SK-N-DZ (cell line): ENCODE results near the gene DTX3.
A peak's percentile ranks its signal among the peaks of the same experiment; 100 is the strongest.

ENCODE experiments used
- DNase-seq: peaks from one replicate; pipeline ENCODE4 v3.0.0-alpha.2; 2015; ENCODE audit warnings: low spot score

Gene DTX3

GRCh38 chr12:57619434-57620244 lies 15.0 kb downstream of the DTX3 start:
- DNase-seq: no peak

DNA sequence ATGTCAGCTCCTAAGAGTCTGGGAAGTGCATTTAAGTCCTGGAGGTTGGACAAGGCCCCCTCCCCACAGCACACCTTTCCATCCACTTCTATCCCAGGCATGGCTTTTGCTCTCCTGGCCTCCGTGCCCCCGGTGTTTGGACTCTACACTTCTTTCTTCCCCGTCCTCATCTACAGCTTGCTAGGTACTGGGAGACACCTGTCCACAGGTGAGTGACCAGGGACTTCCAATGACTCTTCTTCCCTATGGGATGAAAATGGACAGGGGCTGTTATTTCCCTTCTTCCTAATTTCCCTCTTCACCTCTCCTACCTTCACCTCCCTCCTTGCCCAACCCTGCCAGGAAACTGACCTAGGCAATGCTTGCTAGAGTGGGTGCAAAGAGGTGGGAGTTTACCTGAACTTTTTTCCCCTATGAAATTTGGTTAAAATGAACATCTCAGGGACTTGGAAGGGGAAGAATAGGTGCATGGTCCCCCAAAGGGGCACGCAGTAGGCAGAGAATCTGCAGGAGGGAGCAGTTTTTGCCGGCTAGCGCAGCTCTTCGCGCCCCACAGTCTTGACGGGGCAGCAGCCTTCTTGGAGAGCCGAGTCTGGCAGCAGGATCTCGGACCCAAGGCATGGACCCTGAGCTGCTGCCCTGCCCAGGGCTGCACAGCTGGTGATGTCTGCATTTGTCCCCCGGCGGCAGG lies 15.8 kb downstream of the DTX3 start:
- no peak for DNase-seq

- DNase-seq: no peak
Observed at GRCh38 chr12:57620936-57621496, 16.4 kb downstream of the DTX3 start.

DNA sequence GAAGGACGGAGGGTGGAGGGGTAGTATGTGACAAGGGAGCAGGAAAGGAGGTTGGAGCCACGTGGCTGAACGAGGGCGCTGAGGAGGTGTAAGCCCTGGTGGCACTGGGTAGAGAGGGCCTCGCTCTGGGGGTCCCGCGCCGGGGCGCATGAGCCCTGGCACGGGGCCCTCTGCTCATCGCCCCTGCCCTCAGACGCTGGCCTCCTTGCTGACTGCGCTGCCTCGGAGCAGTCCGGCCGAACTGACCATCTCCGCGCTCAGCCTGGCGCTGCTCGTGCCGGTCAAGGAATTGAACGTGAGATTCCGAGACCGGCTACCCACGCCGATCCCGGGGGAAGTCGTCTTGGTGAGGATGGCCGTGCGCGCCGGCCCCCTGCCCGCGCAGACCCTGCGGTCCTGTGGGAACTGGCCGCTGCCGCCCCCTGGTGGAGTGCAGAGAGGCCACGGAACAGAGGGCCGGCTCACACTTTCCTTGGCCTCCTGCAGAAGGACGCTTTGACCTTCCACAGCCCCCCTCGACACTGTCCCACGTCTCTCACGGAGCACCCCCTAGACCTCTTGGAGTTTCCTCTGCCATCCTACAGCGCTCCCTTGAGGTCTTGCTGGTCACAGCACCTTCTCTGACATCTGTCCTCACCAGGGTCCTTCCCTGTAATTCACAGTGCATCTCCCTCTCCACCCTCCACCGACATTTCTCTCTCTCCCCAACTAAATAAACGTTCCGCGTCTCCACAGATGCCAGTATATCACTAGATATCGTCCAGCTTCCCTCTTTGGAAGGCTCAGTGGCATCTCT lies 17.1 kb downstream of the DTX3 start:
- DNase-seq: peak; percentile 68

DNA sequence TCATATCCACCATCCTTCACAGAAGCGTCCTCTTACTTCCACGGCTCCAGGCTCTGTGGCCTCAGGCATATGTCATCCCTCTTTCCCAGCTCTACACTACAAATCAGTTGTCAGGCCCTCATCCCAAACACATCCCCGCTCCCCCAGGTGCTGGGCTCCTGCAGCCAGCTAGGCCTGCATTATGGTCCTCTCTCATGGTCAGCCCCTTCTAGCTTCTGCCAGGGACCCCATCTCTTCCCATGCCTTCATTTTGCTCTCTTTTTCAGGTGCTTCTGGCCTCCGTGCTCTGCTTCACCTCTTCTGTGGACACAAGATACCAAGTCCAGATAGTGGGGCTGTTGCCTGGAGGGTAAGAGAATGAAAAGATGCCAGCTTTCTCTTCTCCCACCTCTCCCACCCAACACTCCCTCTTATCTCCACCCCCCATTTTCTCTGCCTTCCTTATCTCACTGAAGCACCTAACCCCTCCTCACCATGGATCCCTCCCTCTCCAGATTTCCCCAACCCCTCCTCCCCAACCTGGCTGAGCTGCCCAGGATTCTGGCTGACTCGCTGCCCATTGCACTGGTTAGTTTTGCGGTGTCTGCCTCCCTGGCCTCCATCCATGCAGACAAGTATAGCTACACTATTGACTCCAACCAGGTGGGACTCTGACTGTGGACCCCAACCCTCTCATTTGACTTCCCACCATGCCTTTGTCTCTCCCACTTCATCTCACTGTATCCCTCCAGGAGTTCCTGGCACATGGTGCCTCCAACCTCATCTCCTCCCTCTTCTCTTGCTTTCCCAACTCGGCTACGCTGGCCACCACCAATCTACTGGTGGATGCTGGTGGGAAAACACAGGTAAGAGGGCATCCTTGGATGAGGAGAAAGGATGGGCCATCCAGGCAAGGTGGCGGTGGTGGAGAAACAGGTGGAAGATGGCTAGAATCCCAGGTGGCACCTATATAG lies 17.9 kb downstream of the DTX3 start:
- no peak for DNase-seq

- DNase-seq: no peak
Observed at GRCh38 chr12:57623385-57623784, 18.8 kb downstream of the DTX3 start.

- DNase-seq: no peak
Observed at GRCh38 chr12:57623811-57624390, 19.3 kb downstream of the DTX3 start.

DNA sequence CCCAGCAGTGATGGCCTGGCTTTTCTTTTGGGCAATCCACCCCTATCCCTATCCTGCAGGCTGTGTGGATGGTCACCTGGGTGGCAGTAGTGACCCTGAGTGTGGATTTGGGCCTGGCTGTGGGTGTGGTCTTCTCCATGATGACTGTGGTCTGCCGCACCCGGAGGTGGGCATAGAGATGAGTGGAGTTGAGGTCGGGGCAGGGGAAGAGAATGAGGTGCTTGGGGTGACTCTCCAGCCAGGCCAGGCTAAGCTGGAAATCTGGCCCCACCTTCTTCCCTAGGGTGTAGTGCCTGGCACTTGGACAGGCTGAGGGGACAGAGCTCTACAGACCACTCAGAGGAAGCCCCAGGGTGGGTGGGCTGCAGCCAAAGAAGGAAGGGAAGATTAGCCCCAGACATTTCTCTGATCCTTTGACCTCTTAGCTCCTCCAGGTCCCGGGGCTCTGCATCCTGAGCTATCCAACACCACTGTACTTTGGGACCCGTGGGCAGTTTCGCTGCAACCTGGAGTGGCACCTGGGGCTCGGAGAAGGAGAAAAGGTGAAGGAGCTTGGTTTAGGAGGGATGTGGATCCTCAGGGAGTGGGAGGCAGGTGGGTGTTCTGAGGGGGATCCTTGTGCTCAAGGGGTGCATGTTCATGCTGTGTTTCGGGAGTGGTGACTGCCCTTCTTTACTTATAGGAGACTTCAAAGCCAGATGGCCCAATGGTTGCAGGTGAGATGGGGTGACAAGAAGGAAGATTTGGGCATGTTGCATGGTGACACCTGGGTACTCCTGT lies 20.0 kb downstream of the DTX3 start:
- DNase-seq: no peak

DNA sequence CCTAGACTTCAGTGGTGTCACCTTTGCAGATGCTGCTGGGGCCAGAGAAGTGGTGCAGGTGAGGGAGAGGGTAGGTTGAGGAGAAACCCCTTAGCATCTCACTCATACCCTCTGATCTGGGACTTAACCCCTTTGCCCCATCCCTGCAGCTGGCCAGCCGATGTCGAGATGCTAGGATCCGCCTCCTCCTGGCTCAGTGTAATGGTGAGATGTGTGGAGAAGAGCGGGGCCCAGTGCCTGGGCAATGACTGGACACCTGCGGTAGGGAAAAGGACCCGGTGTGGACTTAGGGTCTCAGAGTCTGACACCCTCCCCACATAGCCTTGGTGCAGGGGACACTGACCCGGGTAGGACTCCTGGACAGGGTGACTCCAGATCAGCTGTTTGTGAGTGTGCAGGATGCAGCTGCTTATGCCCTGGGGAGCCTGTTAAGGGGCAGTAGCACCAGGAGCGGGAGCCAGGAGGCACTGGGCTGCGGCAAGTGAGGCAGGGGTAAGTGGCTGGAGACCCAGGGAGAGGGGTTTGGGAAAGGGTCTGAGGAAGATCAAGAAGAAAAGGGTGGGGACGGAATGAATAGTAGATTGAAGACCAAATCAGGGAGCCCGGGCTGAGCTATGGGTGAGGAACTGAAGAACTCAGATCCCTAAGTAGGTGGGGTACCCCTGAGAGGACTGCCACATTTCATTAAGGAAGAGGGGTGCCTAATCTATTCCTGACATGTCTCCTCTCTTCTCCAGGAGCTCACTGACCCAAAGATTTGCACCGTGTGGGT lies 20.8 kb downstream of the DTX3 start:
- no peak for DNase-seq

DNA sequence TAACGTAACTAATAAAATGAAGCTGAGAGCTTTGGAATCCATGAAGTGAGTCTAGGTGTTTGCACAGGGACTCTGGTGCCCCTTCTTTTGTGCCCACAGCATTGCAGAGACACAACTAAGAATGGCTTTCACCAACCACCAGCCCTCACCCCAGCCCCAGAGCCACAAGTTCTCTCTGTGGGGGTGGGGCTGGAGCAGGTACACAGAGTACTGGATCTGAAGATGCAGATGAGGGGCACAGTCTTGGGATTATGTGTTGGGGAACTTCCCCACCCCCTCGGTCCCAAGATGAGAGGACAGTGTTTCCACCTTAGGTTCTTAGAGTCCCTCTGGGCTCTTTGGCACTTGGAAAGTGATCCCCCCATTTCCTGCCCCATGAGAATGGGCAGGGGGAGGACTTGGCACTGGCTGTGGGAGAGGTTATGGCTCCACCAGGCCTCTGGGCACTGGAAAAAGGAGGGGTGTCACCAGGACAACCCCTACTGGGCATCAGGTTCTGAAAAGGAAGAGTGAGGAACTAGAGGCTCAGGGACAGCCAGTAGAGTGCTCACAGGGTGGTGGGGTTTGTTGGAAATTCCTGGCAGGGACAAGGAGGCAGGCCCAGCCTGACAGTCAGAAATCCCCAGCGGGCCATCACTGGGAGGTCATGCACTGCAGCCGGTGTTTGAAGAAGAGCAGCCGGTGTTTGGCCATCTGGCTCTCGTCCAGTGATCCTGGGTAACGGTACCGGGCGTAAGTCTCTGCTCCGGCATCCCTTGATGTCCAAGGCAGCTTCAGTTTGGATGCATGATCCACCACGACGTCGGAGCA lies 21.7 kb downstream of the DTX3 start:
- DNase-seq: no peak

DNA sequence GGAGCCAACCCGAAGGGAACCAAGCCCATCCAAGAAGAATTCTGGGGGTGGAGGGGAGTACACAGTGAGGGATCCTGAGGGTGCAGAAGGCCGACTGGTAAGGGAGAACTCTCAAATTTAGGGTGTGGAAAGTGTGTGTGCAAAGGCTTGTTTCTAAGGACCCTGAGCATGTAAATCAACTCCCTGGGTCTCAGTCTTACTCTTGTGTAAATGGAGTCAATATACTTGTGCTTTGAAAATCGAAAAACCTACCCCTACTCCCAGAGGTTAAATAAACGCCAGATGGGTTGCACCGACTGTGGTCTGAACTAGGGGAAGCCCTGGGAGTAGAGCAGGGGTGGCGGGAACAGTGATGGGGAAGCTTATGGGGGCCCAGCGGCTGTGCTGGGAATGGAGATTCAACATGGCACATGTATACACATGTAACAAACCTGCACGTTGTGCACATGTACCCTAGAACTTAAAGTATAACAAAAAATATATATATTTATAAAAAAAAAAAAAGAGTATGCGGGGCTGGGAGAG lies 22.4 kb downstream of the DTX3 start:
- no peak for DNase-seq

GRCh38 chr12:57627501-57628279 lies 23.1 kb downstream of the DTX3 start:
- DNase-seq: no peak

DNA sequence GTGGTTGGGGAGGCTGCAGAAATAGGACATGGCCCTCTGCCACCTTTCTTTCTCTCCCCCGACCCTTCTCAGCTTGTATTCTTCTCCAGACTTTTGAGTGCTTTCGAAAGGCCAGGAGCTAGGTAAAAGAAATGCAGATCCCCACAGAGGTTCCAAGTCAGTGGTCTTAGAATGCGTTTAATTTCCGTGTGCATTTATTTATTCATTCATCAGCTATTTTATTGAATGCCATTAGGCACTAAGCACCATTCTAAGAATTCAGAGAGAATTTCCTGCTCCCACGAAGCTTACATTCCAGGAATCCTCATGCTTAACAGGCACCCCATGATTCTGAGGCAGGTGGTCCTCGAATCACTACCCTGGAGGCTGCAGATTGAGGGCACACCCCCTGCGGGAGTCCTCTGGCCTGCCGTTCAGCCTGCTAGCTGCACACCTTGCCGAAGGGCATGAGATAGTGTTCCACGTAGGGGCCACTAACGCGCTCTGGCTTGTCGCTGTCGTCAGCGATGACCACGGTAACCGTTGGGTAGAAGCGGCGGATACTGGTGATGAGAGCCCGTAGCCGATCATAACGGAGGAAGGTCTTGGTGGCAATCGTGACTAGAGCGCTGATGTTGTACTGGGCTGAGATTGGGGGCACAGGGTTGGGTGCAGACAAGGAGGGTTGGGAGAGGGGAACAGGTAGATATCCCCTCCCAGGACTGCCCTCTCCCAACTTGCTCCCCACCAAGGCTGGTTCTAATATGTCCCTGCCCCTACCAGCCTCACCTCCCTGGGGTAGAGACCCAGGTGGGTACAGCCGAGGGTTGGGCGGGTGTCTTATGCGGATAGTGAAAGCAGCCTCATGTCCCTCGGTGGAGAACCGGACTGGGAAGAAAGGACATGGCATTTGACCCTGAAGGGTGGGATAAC lies 23.9 kb downstream of the DTX3 start:
- DNase-seq: no peak

GRCh38 chr12:57629897-57630471 lies 25.4 kb downstream of the DTX3 start:
- no peak for DNase-seq

DNA sequence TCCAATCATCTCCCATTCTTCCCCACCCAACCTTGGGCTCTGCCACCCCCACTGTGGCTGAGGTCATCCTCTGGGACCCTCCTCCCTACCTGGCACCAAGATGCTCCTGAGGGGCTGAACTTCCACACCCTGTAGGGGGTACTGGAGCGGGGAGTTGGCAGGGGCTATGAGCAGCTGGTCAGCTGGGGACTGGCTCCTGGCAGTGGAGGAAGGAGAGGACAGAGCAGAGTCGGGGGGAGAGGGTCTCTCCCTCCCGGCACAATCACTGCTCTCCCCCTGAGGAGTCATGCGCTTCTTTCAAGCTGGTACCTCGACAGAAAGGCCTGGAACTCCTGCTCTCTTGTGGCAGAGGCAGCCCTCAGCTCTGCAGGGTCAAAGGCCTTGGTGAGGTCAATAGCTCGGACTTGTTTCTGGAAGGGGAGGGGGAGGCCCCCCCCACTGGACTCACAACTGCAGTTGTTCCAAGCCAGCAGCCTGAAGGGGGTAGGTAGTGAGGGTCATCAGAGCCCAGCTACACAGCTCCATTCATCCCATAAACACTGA lies 26.3 kb downstream of the DTX3 start:
- DNase-seq: no peak
